HG02885 (cell line): Measurements from ENCODE around the gene CLASP2.
"Not testable (repeated sequence)": the region's sequence is repeated elsewhere in the genome, so short reads cannot be mapped to it uniquely, and the experiment has no call there.

Experiments
- ATAC-seq: cut with Tn5 transposase; IDR thresholded peaks from one replicate; pipeline ENCODE4 v1.9.1; 2021; ENCODE audit warnings: mild to moderate bottlenecking; ENCODE audit not compliant: unreplicated experiment, poor library complexity

Gene CLASP2

DNA sequence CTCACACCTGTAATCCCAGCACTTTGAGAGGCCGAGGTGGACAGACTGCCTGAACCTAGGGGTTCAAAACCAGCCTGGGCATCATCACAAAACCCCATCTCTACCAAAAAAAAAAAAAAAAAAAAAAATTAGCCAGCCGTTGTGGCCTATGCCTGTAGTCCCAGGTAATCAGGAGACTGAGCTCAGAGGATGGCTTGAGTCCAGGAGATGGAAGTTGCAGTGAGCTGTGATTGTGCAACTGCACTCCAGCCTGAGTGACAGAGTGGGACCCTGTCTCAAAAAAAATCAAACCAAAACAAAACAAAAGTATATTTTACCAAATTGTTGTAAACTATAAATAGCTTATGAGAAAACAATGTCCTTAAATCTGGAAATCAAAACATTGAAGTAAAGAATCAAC is 243.2 kb downstream of the CLASP2 start:
- no peak for ATAC-seq

DNA sequence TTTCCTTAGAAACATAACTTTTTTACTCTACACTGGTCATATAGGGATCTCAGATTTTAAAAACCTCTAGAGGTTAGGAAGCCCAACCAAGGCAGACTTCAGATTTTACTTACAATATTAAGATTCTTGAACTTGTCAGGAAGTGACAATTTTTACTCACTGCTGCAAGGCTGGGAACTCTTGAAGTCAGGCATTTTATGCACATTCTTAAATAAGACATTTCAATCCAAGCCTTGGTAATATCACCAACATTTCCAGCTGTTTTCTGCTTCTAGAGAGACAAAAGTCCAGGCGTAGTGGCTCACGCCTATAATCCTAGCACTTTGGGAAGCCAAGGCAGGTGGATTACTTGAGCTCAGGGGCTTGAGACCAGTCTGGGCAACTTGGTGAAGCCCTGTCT is 244.2 kb downstream of the CLASP2 start:
- ATAC-seq, result no peak

DNA sequence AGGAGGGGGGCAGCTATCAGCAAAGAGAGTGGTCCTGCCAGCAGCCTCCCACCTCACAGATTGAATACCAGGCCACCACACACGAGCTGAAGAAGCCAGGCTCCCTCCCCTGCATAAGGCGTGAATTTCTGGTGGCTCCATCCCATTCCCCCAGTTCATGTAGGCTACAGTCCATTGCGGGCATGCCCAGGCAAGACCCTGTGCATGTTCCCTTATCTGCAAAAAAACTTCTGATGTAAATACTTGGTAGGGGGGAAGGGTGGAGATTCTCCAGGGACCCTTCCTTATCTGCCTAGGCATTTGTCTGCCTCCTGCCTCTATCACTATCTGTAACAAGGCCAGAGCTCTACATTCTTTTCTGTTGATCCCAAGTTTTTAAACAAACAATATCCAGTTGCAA is 250.3 kb downstream of the CLASP2 start:
- ATAC-seq, result no peak

DNA sequence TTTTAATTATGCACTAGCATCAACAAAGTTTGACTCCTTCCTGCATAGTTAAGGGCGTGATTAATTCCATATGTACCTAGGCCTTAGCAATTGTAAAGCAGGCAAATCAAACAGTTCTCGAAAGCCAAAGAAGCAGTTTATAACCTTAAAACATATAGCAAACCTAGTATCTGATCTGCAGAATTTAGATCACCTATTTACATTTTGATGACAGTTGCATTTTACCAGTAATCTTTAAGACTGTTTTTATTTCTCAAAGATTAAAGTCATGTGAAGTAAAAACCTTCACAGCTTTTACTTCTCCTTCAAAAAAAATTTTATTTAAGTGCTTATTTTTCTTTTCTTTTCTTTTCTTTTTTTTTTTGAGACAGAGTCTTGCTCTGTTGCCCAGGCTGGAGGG is 257.0 kb downstream of the CLASP2 start:
- no peak for ATAC-seq

DNA sequence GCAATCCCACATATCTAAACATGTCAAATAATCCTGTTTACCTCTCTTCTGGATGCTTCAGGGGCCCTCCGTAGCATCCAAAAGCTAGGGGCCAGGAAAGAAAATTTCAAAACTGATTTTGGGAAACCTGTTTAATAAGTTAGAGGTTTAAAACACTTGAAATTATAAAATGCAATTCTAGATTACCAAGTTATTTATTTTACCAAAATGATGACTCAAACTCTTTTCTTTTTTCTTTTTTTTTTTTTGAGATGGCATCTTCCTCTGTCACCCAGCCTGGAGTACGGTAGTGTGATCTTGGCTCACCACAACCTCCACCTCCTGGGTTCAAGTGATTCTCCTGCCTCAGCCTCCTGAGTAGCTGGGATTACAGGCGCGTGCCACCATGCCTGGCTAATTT is 258.5 kb downstream of the CLASP2 start:
- ATAC-seq, result not testable (repeated sequence)

DNA sequence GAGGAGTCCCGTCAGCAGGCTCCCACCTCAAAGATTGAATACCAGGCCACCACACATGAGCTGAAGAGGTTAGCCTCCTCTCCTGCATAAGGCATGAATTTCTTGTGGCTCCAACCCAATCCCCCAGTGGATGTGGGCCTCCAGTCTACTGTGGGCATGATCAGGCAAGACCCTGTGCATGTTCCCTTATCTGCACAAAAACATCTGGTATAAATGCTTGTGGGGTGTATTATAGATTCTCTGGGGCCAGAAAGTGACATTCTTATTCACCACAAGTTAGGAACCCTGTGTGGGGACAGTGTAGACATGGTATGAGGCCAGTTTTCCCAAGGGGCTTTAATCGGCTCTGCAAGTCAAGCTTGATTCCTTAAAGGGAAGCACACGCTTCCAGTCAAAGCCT is 259.6 kb downstream of the CLASP2 start:
- ATAC-seq, result no peak

DNA sequence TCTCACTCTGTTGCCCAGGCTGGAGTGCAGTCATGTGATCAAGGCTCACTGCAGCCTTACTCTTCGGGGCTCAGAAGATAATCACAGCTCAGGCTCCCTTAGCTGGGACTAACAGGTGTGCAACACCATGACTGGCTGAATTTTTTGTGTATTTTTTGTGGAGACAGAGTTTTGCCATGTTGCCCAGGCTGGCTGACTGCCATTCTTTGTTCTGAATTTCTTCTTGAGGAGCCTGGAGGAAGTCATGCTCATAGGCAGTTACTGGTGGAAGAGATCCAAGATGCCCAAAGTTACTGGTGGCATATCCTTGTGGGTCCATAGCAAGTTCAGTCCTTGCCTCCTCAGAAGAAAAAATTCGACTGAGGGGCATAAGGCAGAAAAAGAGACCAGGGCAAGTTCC is 261.3 kb downstream of the CLASP2 start:
- ATAC-seq, result no peak

DNA sequence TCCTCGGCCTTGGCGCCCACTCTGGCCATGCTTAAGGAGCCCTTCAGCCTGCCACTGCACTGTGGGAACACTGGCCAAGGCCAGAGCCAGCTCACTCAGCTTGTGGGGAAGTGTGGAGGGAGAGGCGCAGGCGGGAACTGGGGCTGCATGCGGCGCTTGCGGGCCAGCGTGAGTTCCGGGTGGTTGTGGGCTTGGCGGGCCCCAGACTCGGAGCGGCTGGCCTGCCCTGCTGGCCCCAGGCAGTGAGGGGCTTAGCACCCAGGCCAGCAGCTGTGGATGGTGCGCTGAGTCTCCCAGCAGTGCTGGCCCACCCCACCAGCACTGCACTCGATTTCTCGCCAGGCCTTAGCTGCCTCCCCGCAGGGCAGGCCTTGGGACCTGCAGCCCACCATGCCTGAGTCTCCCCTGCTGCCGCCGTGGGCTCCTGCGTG is 264.7 kb downstream of the CLASP2 start:
- no peak for ATAC-seq

DNA sequence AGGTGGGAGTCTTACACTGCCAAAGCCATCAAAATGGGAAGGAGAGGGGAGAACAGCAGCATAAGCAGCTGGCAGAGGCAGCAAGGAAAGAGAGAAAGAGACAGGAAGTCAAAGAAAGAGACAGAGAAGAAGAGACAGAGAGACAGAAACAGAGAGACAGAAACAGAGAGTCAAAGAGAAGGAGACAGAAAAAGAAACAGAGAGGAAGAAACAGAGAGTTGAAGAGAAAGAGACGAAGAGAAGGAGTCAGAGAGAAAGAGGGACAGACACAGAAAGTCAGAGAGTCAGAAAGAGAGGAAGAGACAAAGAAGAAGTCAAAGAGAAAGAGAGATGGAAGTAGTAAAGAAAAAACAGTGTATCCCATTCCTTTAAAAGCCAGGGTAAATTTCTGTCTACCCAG is 266.1 kb downstream of the CLASP2 start:
- ATAC-seq, result not testable (repeated sequence)

DNA sequence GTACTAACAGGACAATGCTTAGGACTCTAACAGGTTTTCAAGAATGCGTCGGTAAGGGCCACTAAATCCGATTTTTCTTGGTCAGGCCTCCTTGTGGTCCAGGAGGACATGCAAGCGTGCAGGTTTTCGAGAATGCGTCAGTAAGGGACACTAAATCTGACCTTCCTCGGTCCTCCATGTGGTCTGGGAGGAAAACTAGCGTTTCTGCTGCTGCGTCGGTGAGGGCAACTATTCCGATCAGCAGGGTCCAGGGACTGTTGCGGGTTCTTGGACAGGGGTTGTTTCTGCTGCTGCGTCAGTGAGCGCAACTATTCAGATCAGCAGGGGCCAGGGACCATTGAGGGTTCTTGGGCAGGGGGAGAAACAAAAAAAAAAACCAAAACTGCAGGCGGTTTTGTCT is 270.1 kb downstream of the CLASP2 start:
- ATAC-seq, result no peak

DNA sequence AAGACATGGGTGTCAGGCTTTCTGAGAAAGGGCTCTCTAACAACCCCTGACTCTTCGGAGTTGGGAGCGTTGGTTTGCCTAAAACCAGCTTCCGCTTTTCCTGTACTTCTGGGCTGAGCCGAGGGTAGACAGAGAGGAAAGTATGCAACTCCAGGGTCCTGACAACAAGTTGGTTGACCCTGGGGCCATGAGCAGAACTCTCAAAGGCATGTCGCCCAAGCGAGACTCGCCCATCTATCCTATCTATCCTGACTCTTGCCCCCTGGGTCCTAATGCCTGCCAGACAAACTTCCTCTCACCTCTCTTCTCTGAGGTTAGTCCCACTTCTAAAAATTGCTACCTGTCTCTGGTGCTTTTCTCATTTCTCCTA is 270.8 kb downstream of the CLASP2 start:
- not testable (repeated sequence) for ATAC-seq
